HEK293 (cell line): ENCODE data around the gene ATP6V0C.

ENCODE experiments used
- CTCF ChIA-PET: fragments of 350-600 bp; formaldehyde crosslinking; extraction: SDS; loops from one replicate; lab custom pipeline; 2021; ENCODE audit warnings: antibody characterized with exemption; lab: Yijun Ruan, JAX
- POLR2A ChIA-PET: fragments of 300-600 bp; formaldehyde crosslinking; extraction: SDS; loops from one replicate; lab custom pipeline; 2020; ENCODE audit warnings: antibody characterized with exemption, inconsistent platforms; lab: Yijun Ruan, JAX
- H3K27ac ChIP-seq: fragments of 200-500 bp; sonication (Bioruptor generic); 2 replicates; pipeline ENCODE4 v1.5.1; 2014; ENCODE audit warnings: low read depth, low read length, control low read depth, inconsistent platforms; ENCODE audit errors: extremely low read depth
- H3K36me3 ChIP-seq, 2 experiments: fragments of 200-500 bp in 1 of 2; sonication (Bioruptor generic) in 1 of 2; 1 replicate in 1 of 2; 2 replicates in 1 of 2; pipeline ENCODE4 v1.5.1; 2014 to 2017; ENCODE audit warnings: inconsistent platforms in 2 of 2, low read length in 2 of 2; ENCODE audit not compliant: control insufficient read depth in 2 of 2, insufficient read depth in 1 of 2
- H3K4me1 ChIP-seq: fragments of 200-500 bp; sonication (Bioruptor generic); 2 replicates; pipeline ENCODE4 v1.5.1; 2014; ENCODE audit warnings: mild to moderate bottlenecking, low read length, inconsistent platforms; ENCODE audit not compliant: control insufficient read depth, insufficient read depth
- H3K4me3 ChIP-seq: 2 replicates; pipeline ENCODE4 v1.5.1; 2011; ENCODE audit warnings: low read depth, mild to moderate bottlenecking, control low read depth, low read length, moderate library complexity
- H3K9me3 ChIP-seq: fragments of 200-500 bp; sonication (Bioruptor generic); 2 replicates; pipeline ENCODE4 v1.5.1; 2014; ENCODE audit warnings: low read depth, low read length, inconsistent platforms; ENCODE audit not compliant: control insufficient read depth, insufficient read depth
- EGR2 ChIP-seq: fragments of 450-650 bp; formaldehyde crosslinking; IDR thresholded peaks from 2 replicates; pipeline ENCODE4 v1.5.1; 2016; ENCODE audit warnings: low read depth, missing biosample characterization, missing genetic modification characterization
- HOXA7 ChIP-seq: sonication (generic); formaldehyde crosslinking; IDR thresholded peaks from 2 replicates; pipeline ENCODE4 v1.8.1; 2022; ENCODE audit warnings: missing genetic modification reagents, borderline replicate concordance
- HOXC10 ChIP-seq: sonication (generic); formaldehyde crosslinking; IDR thresholded peaks from 2 replicates; pipeline ENCODE4 v1.8.1; 2023; ENCODE audit warnings: mild to moderate bottlenecking, missing genetic modification reagents
- IKZF3 ChIP-seq: fragments of 450-650 bp; IDR thresholded peaks from 2 replicates; pipeline ENCODE4 v1.5.0; 2018; ENCODE audit warnings: missing biosample characterization, mild to moderate bottlenecking, missing genetic modification characterization, moderate library complexity
- INSM2 ChIP-seq: fragments of 450-650 bp; formaldehyde crosslinking; IDR thresholded peaks from 2 replicates; pipeline ENCODE4 v1.5.1; 2016; ENCODE audit warnings: missing biosample characterization, missing genetic modification characterization
- KLF1 ChIP-seq: fragments of 450-650 bp; formaldehyde crosslinking; IDR thresholded peaks from 2 replicates; pipeline ENCODE4 v1.5.1; 2016; ENCODE audit warnings: missing biosample characterization, missing genetic modification characterization
- KLF17 ChIP-seq: fragments of 450-650 bp; formaldehyde crosslinking; IDR thresholded peaks from 2 replicates; pipeline ENCODE4 v1.5.1; 2016; ENCODE audit warnings: missing biosample characterization, missing genetic modification characterization
- PATZ1 ChIP-seq: fragments of 450-650 bp; formaldehyde crosslinking; IDR thresholded peaks from 2 replicates; pipeline ENCODE4 v1.5.1; 2016; ENCODE audit warnings: missing biosample characterization, missing genetic modification characterization
- PRDM10 ChIP-seq: fragments of 450-650 bp; formaldehyde crosslinking; IDR thresholded peaks from 2 replicates; pipeline ENCODE4 v1.5.1; 2016; ENCODE audit warnings: missing biosample characterization, missing genetic modification characterization
- SCRT2 ChIP-seq: fragments of 450-650 bp; formaldehyde crosslinking; IDR thresholded peaks from 2 replicates; pipeline ENCODE4 v1.5.1; 2016; ENCODE audit warnings: missing biosample characterization, missing genetic modification characterization
- SP2 ChIP-seq: fragments of 450-650 bp; formaldehyde crosslinking; IDR thresholded peaks from 2 replicates; pipeline ENCODE4 v1.5.1; 2016; ENCODE audit warnings: missing biosample characterization, missing genetic modification characterization
- SP7 ChIP-seq: fragments of 450-650 bp; formaldehyde crosslinking; IDR thresholded peaks from 2 replicates; pipeline ENCODE4 v1.5.1; 2016; ENCODE audit warnings: missing biosample characterization, missing genetic modification characterization
- ZBTB20 ChIP-seq: fragments of 450-650 bp; formaldehyde crosslinking; IDR thresholded peaks from 2 replicates; pipeline ENCODE4 v1.5.1; 2016; ENCODE audit warnings: missing biosample characterization, missing genetic modification characterization
- ZBTB6 ChIP-seq: fragments of 450-650 bp; formaldehyde crosslinking; IDR thresholded peaks from 2 replicates; pipeline ENCODE4 v1.5.1; 2017; ENCODE audit warnings: missing biosample characterization, missing genetic modification characterization
- ZBTB8A ChIP-seq: fragments of 450-650 bp; formaldehyde crosslinking; IDR thresholded peaks from 2 replicates; pipeline ENCODE4 v1.5.1; 2016; ENCODE audit warnings: missing biosample characterization, missing genetic modification characterization
- ZFHX2 ChIP-seq: fragments of 450-650 bp; formaldehyde crosslinking; conservative IDR thresholded peaks from 2 replicates; pipeline ENCODE4 v1.5.1; 2016; ENCODE audit warnings: missing biosample characterization, missing genetic modification characterization
- ZIC2 ChIP-seq: fragments of 450-650 bp; formaldehyde crosslinking; IDR thresholded peaks from 2 replicates; pipeline ENCODE4 v1.5.1; 2016; ENCODE audit warnings: missing biosample characterization, missing genetic modification characterization
- ZNF10 ChIP-seq: fragments of 450-650 bp; formaldehyde crosslinking; IDR thresholded peaks from 2 replicates; pipeline ENCODE4 v1.5.1; 2017; ENCODE audit warnings: missing biosample characterization, missing genetic modification characterization
- ZNF184 ChIP-seq: fragments of 450-650 bp; IDR thresholded peaks from 2 replicates; pipeline ENCODE4 v1.5.1; 2018; ENCODE audit warnings: missing biosample characterization, mild to moderate bottlenecking, missing genetic modification characterization
- ZNF211 ChIP-seq: fragments of 450-650 bp; formaldehyde crosslinking; IDR thresholded peaks from 2 replicates; pipeline ENCODE4 v1.5.1; 2016; ENCODE audit warnings: low read depth, missing biosample characterization, missing genetic modification characterization
- ZNF561 ChIP-seq: fragments of 450-650 bp; IDR thresholded peaks from 2 replicates; pipeline ENCODE4 v1.5.1; 2018; ENCODE audit warnings: missing biosample characterization, missing genetic modification characterization, borderline replicate concordance
- ZNF670 ChIP-seq: fragments of 450-650 bp; formaldehyde crosslinking; IDR thresholded peaks from 2 replicates; pipeline ENCODE4 v1.5.1; 2016; ENCODE audit warnings: missing biosample characterization, missing genetic modification characterization, low read depth
- ZNF677 ChIP-seq: fragments of 450-650 bp; IDR thresholded peaks from 2 replicates; pipeline ENCODE4 v1.5.0; 2018; ENCODE audit warnings: missing biosample characterization, mild to moderate bottlenecking, missing genetic modification characterization, moderate library complexity
- ZSCAN30 ChIP-seq: fragments of 450-650 bp; IDR thresholded peaks from 2 replicates; pipeline ENCODE4 v1.5.1; 2018; ENCODE audit warnings: missing biosample characterization, mild to moderate bottlenecking, missing genetic modification characterization, moderate library complexity

ATP6V0C gene

GRCh38 chr16:2470603-2471015 lies 43.1 kb upstream of the ATP6V0C start (continued):
- TF ChIP-seq INSM2 (tag by site-specific recombination) (0 out of 2 replicates have a peak, but pooled peaks have one; percentile 10), PATZ1 (peak; percentile 85)
- TF ChIP-seq, all 188 proteins: peak for 23

GRCh38 chr16:2471016-2471652 lies 42.6 kb upstream of the ATP6V0C start, which contains the start of gene NTN3:
Gene NTN3, plus strand, starts transcription at chr16:2471297. Its CDS starts 405 bp downstream, at chr16:2471702.
- CTCF ChIA-PET = no interaction called here
- H3K4me3 ChIP-seq = peak within 1 kb of the TSS; percentile 23
- peak; percentile 54 for TF ChIP-seq EGR2 (tag by site-specific recombination)
- no peak for TF ChIP-seq ZBTB6 (tag by site-specific recombination)
- peak; percentile 76; the same call in 1 of the 2 replicates for TF ChIP-seq ZBTB8A (tag by site-specific recombination)
- no peak for TF ChIP-seq HOXA7 (CRISPR knock-in tag)
- peak; percentile 49 for TF ChIP-seq ZIC2
- TF ChIP-seq SP7 (tag by site-specific recombination) = 0 out of 2 replicates have a peak, but pooled peaks have one; percentile 8
- TF ChIP-seq HOXC10 (CRISPR knock-in tag) = no peak
- peak; percentile 83 for TF ChIP-seq ZNF561
- TF ChIP-seq ZBTB20 = peak; percentile 88
- TF ChIP-seq ZSCAN30 (tag by site-specific recombination) = peak; percentile 40; the same call in 1 of the 2 replicates
- TF ChIP-seq IKZF3 (tag by site-specific recombination) = peak; percentile 36; the same call in 1 of the 2 replicates
- TF ChIP-seq KLF1 (tag by site-specific recombination) = peak; percentile 78
- peak; percentile 5; the same call in 1 of the 2 replicates for TF ChIP-seq ZNF10 (tag by site-specific recombination)
- peak; percentile 34; the same call in 1 of the 2 replicates for TF ChIP-seq KLF17 (tag by site-specific recombination)
- 0 out of 2 replicates have a peak, but pooled peaks have one; percentile 8 for TF ChIP-seq SCRT2
- 0 out of 2 replicates have a peak, but pooled peaks have one; percentile 9 for TF ChIP-seq PATZ1
- TF ChIP-seq PRDM10 (tag by site-specific recombination) = peak; percentile 1; the same call in 1 of the 2 replicates
- TF ChIP-seq ZNF670 (tag by site-specific recombination) = no peak
- TF ChIP-seq SP2 (tag by site-specific recombination) = peak; percentile 60
- no peak for TF ChIP-seq ZNF211 (tag by site-specific recombination)
- TF ChIP-seq ZFHX2 (tag by site-specific recombination) = peak; percentile 94
- TF ChIP-seq ZNF184 = peak; percentile 67
- no peak for TF ChIP-seq ZNF677 (tag by site-specific recombination)

More at GRCh38 chr16:2471016-2471652, 42.6 kb upstream of the ATP6V0C start, which contains the start of gene NTN3:
- H3K36me3 ChIP-seq = no peaks in the 10 kb centered on the region
- H3K9me3 ChIP-seq = no peaks in the 10 kb centered on the region
- peak within 1 kb of the TSS; percentile 49; the same call in 1 of the 2 replicates for H3K27ac ChIP-seq
- POLR2A ChIA-PET = interaction anchor here (0.7 to 3.2 kb wide), 6 partner anchors 12 to 235 kb away, joined by 3 to 34 read pairs (median 4); partner anchors contain the start of genes DNASE1L2, ECI1 and TEDC2
- H3K4me1 ChIP-seq = peaks cover 29% of the 10 kb centered on the region
